Neural cell (in vitro differentiated cells): ENCODE data around the gene LMBRD2.

Experiments
- EP300 ChIP-seq: fragments of 450-650 bp; conservative IDR thresholded peaks from 2 replicates; pipeline ENCODE4 v1.6.1; 2014; ENCODE audit warnings: antibody characterized with exemption, mild to moderate bottlenecking, moderate library complexity; ENCODE audit not compliant: poor library complexity, severe bottlenecking
- POLR2AphosphoS5 ChIP-seq: IDR thresholded peaks from 2 replicates; pipeline ENCODE4 v1.6.1; 2012
- RAD21 ChIP-seq: fragments of 450-650 bp; conservative IDR thresholded peaks from 2 replicates; pipeline ENCODE4 v1.6.1; 2014; ENCODE audit warnings: antibody characterized with exemption, mild to moderate bottlenecking, moderate library complexity
- SMC3 ChIP-seq: fragments of 450-650 bp; conservative IDR thresholded peaks from 2 replicates; pipeline ENCODE4 v1.6.1; 2014; ENCODE audit warnings: antibody characterized with exemption, mild to moderate bottlenecking, moderate library complexity; ENCODE audit not compliant: poor library complexity
- TF ChIP-seq, protein P1 (sequence below): fragments of 450-650 bp; IDR thresholded peaks from 2 replicates; pipeline ENCODE4 v1.5.1; 2014; ENCODE audit warnings: antibody characterized with exemption, mild to moderate bottlenecking, moderate library complexity; ENCODE audit not compliant: poor library complexity, severe bottlenecking
- TF ChIP-seq, protein P2 (sequence below): IDR thresholded peaks from 2 replicates; pipeline ENCODE4 v1.6.1; 2012; ENCODE audit warnings: borderline replicate concordance

DNA sequence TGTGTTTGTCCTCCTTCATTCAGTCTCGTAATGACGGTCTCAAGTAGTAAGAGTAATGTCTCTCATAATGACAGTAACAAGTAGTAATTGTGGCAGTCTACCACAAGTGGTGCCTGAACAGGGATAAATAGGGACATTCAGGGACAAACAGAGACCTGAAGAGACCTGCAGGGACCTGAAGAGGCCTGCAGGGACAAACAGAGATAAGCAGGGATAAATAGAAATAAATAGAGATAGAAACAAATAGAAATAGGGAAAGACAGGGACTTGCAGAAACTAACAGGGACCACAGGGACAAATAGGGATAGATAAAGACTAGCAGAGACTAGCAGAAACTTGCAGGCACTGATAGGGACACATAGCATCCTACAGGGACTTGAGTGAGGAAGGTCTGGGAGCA is 92.9 kb downstream of the LMBRD2 start:
- TF ChIP-seq, protein P1, sequence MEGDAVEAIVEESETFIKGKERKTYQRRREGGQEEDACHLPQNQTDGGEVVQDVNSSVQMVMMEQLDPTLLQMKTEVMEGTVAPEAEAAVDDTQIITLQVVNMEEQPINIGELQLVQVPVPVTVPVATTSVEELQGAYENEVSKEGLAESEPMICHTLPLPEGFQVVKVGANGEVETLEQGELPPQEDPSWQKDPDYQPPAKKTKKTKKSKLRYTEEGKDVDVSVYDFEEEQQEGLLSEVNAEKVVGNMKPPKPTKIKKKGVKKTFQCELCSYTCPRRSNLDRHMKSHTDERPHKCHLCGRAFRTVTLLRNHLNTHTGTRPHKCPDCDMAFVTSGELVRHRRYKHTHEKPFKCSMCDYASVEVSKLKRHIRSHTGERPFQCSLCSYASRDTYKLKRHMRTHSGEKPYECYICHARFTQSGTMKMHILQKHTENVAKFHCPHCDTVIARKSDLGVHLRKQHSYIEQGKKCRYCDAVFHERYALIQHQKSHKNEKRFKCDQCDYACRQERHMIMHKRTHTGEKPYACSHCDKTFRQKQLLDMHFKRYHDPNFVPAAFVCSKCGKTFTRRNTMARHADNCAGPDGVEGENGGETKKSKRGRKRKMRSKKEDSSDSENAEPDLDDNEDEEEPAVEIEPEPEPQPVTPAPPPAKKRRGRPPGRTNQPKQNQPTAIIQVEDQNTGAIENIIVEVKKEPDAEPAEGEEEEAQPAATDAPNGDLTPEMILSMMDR, result no peak
- TF ChIP-seq SMC3, result no peak
- TF ChIP-seq POLR2AphosphoS5, result no peak
- TF ChIP-seq, protein P2, sequence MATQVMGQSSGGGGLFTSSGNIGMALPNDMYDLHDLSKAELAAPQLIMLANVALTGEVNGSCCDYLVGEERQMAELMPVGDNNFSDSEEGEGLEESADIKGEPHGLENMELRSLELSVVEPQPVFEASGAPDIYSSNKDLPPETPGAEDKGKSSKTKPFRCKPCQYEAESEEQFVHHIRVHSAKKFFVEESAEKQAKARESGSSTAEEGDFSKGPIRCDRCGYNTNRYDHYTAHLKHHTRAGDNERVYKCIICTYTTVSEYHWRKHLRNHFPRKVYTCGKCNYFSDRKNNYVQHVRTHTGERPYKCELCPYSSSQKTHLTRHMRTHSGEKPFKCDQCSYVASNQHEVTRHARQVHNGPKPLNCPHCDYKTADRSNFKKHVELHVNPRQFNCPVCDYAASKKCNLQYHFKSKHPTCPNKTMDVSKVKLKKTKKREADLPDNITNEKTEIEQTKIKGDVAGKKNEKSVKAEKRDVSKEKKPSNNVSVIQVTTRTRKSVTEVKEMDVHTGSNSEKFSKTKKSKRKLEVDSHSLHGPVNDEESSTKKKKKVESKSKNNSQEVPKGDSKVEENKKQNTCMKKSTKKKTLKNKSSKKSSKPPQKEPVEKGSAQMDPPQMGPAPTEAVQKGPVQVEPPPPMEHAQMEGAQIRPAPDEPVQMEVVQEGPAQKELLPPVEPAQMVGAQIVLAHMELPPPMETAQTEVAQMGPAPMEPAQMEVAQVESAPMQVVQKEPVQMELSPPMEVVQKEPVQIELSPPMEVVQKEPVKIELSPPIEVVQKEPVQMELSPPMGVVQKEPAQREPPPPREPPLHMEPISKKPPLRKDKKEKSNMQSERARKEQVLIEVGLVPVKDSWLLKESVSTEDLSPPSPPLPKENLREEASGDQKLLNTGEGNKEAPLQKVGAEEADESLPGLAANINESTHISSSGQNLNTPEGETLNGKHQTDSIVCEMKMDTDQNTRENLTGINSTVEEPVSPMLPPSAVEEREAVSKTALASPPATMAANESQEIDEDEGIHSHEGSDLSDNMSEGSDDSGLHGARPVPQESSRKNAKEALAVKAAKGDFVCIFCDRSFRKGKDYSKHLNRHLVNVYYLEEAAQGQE, result no peak
- TF ChIP-seq EP300, result no peak
- TF ChIP-seq RAD21, result no peak
